SU-DHL-6 (cell line): ENCODE measurements around the gene FOXP4.

ENCODE experiments used
- H2AFZ ChIP-seq: fragments of 200-600 bp; sonication (generic); 2 replicates; pipeline ENCODE4 v1.6.1; 2014; ENCODE audit warnings: low read depth, mild to moderate bottlenecking, moderate library complexity, mixed read lengths, antibody characterized with exemption, low read length; ENCODE audit not compliant: severe bottlenecking
- H3F3A ChIP-seq: fragments of 200-600 bp; shearing (Covaris generic); 2 replicates; pipeline ENCODE4 v1.6.0; 2016; ENCODE audit warnings: antibody characterized with exemption, mild to moderate bottlenecking; ENCODE audit not compliant: insufficient read depth
- H3K27ac ChIP-seq: fragments of 200-600 bp; sonication (generic); 2 replicates; pipeline ENCODE4 v1.5.1; 2016; ENCODE audit warnings: low read depth, mild to moderate bottlenecking, low read length, moderate library complexity, mixed read lengths
- H3K27me3 ChIP-seq: fragments of 200-600 bp; sonication (generic), shearing (Covaris generic); 2 replicates; pipeline ENCODE4 v1.6.0; 2014; ENCODE audit warnings: mild to moderate bottlenecking, low read length
- H3K36me3 ChIP-seq: fragments of 200-600 bp; sonication (generic); 2 replicates; pipeline ENCODE4 v1.6.1; 2014; ENCODE audit warnings: mild to moderate bottlenecking, low read length, mixed read lengths
- H3K4me2 ChIP-seq: fragments of 300-600, 200-600 bp; shearing (Covaris generic), sonication (generic); 2 replicates; pipeline ENCODE4 v1.6.0; 2014; ENCODE audit warnings: low read length, low read depth, mild to moderate bottlenecking; ENCODE audit not compliant: poor library complexity, severe bottlenecking
- H3K4me3 ChIP-seq: fragments of 200-600 bp; sonication (generic); 2 replicates; pipeline ENCODE4 v1.5.1; 2014; ENCODE audit warnings: antibody characterized with exemption, low read length, mild to moderate bottlenecking, mixed read lengths; ENCODE audit not compliant: insufficient read depth, poor library complexity, severe bottlenecking
- H3K79me2 ChIP-seq: fragments of 200-600 bp; sonication (generic); 2 replicates; pipeline ENCODE4 v1.6.1; 2014; ENCODE audit warnings: mild to moderate bottlenecking, low read length, moderate library complexity; ENCODE audit not compliant: insufficient read depth
- H3K9ac ChIP-seq: fragments of 200-600 bp; sonication (generic); 2 replicates; pipeline ENCODE4 v1.7.0; 2014; ENCODE audit warnings: mild to moderate bottlenecking, low read length
- H3K9me2 ChIP-seq: fragments of 200-600 bp; sonication (generic); replicated peaks from 2 replicates; pipeline ENCODE4 v1.6.1; 2014; ENCODE audit warnings: low read length; ENCODE audit not compliant: insufficient read depth
- H3K9me3 ChIP-seq: fragments of 200-600 bp; sonication (generic); 2 replicates; pipeline ENCODE4 v1.6.1; 2014; ENCODE audit warnings: low read length, mixed read lengths; ENCODE audit not compliant: insufficient read depth
- H4K20me1 ChIP-seq: fragments of 200-600 bp; sonication (generic); 2 replicates; pipeline ENCODE4 v1.6.1; 2014; ENCODE audit warnings: low read depth, mild to moderate bottlenecking, antibody characterized with exemption, low read length, moderate library complexity, mixed read lengths
- EZH2phosphoT487 ChIP-seq: fragments of 200-600 bp; sonication (generic), shearing (Covaris generic); conservative IDR thresholded peaks from 2 replicates; pipeline ENCODE4 v1.6.1; 2018; ENCODE audit warnings: mild to moderate bottlenecking, antibody characterized with exemption, low read length, moderate library complexity, mixed read lengths
- TF ChIP-seq, protein P1 (sequence below): fragments of 200-600 bp; sonication (generic); IDR thresholded peaks from one replicate; pipeline ENCODE4 v1.5.1; 2017; ENCODE audit warnings: antibody characterized with exemption, mild to moderate bottlenecking, low read length, moderate library complexity; ENCODE audit not compliant: insufficient read depth, poor library complexity, severe bottlenecking

FOXP4 gene

DNA sequence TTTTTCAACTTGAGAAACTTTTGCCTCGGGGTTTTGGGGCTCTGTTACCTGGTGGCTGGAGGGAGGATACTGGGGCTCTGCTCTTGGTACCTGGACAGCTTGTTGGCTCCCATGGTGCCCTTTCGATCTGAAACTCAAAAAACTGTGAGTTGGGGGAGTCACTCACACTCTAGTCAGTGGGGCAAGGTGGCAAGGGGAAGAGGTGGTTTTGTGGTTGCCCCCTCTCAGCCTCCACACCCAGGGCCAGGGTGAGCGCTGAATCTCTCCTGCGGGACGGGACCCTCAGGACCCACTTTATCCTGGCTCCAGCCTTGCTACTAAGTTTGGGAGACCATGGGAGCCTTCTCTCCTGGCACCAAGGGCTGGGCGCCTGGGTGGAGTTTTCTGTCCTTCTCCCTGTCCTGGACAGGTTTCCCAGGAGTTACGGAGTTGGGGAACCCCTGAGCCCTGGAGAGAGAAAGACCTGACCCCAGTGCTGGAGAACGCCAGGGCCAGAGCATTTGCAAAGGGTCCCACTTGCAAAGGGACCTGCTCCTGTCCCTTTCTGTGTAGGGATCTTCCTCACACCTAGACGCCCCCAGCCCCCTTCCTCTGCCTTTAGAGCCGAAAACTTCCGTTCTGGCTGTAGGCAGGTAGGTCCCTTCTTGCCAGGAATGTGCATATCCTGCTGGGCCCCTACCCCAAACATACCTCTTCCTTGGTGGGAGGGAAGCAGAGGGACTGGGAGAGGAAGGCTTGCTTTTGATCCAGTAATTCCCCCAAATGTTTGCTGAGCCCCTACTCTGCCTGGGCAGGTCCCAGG, 2.9 kb downstream of the FOXP4 start:
- no peaks in the 10 kb centered on the region for H3K9me2 ChIP-seq
- H3K9ac ChIP-seq = no peak overlapping the region
- H4K20me1 ChIP-seq = no peaks in the 10 kb centered on the region; the same call in 1 of the 2 replicates
- no peak overlapping the region for H3K4me3 ChIP-seq
- H3K9me3 ChIP-seq = no peaks in the 10 kb centered on the region
- H3K4me2 ChIP-seq = no peak overlapping the region
- H3K27ac ChIP-seq = no peak overlapping the region
- TF ChIP-seq EZH2phosphoT487 = no peak
- TF ChIP-seq, protein P1, sequence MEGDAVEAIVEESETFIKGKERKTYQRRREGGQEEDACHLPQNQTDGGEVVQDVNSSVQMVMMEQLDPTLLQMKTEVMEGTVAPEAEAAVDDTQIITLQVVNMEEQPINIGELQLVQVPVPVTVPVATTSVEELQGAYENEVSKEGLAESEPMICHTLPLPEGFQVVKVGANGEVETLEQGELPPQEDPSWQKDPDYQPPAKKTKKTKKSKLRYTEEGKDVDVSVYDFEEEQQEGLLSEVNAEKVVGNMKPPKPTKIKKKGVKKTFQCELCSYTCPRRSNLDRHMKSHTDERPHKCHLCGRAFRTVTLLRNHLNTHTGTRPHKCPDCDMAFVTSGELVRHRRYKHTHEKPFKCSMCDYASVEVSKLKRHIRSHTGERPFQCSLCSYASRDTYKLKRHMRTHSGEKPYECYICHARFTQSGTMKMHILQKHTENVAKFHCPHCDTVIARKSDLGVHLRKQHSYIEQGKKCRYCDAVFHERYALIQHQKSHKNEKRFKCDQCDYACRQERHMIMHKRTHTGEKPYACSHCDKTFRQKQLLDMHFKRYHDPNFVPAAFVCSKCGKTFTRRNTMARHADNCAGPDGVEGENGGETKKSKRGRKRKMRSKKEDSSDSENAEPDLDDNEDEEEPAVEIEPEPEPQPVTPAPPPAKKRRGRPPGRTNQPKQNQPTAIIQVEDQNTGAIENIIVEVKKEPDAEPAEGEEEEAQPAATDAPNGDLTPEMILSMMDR = no peak
- H3K27me3 ChIP-seq = no peaks in the 10 kb centered on the region
- peaks cover 14% of the 10 kb centered on the region; the same call in 1 of the 2 replicates for H3K79me2 ChIP-seq
- no peak overlapping the region for H2AFZ ChIP-seq
- H3K36me3 ChIP-seq = no peaks in the 10 kb centered on the region
- H3F3A ChIP-seq = no peaks in the 10 kb centered on the region

DNA sequence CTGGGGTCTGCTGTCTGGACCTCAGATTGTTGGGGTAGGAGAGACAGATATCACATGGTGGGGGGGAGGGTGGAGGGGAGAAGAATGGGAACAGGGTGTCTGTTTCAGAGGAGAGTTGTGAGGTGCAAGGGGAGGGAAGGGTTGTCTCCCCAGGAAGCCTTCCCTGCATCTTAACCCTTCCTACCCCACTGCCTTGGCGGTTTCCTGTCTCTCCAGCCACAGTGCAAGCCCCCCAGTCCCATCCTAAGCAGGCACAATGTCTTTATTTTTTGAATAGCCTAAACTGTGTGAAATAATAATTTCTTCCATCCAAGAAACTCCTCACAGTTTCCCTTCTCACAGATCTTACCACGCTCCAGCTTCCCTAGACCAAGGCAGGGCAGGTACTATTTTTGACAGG, 3.5 kb downstream of the FOXP4 start:
- Histone ChIP-seq H3K4me2 (no peak overlapping the region), H3K9me2 (no peaks in the 10 kb centered on the region), H3K9me3 (no peaks in the 10 kb centered on the region), H3K79me2 (peaks cover 14% of the 10 kb centered on the region; the same call in 1 of the 2 replicates), H3K27me3 (no peaks in the 10 kb centered on the region), H3K9ac (no peak overlapping the region), H3K36me3 (no peaks in the 10 kb centered on the region), H3K27ac (no peak overlapping the region), H4K20me1 (no peaks in the 10 kb centered on the region; the same call in 1 of the 2 replicates), H3F3A (no peaks in the 10 kb centered on the region), H3K4me3 (no peak overlapping the region), H2AFZ (no peak overlapping the region)
- TF ChIP-seq, protein P1 = no peak
- TF ChIP-seq EZH2phosphoT487 = no peak

DNA sequence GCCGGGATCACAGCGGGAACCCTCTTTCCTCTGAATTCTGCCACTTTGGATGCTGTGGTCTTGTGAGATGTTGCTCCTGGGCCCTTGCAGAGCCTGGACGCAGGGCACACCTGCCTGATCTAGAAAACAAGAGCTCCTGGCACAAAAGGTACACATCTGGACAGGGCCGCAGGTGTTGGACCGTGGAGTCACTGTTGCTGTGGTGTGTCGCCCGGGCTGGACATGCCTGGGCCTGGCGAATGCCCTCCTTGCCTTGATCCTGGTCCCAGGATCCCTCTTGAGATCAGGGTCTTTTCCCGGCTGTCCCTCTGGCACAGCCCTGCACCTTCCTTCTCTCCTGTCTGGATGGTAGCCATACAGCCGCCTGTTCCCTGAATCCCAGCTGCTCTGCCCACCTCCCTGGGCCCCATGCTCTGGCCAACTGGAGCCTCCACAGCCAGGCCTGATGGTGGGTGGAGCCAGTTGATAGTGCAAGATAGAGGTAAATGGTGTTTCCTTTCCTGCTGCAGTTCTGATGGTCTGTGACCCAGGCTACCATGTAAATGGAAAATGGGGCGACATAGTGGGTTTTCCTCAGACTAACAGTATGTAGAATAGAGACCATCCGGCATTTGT, 5.0 kb downstream of the FOXP4 start:
- no peaks in the 10 kb centered on the region for H3K9me2 ChIP-seq
- no peak overlapping the region for H3K9ac ChIP-seq
- no peaks in the 10 kb centered on the region for H3K9me3 ChIP-seq
- H3K36me3 ChIP-seq = no peaks in the 10 kb centered on the region
- H2AFZ ChIP-seq = no peak overlapping the region
- H3K79me2 ChIP-seq = peaks cover 14% of the 10 kb centered on the region; the same call in 1 of the 2 replicates
- H3K27me3 ChIP-seq = no peaks in the 10 kb centered on the region
- H4K20me1 ChIP-seq = no peaks in the 10 kb centered on the region; the same call in 1 of the 2 replicates
- H3F3A ChIP-seq = no peaks in the 10 kb centered on the region
- TF ChIP-seq, protein P1 = no peak
- no peak for TF ChIP-seq EZH2phosphoT487
- no peak overlapping the region for H3K27ac ChIP-seq
- H3K4me2 ChIP-seq = no peak overlapping the region
- H3K4me3 ChIP-seq = no peak overlapping the region
